ENCODE data around the gene KLHL35. TPM values are rescaled to one million over a fixed set of nuclear protein-coding genes. Genes with fewer than 3 reads are reported as not detected.

KLHL35 gene
- total RNA-seq, 2 donors from 2014 or later = 0.20 to 1.4 TPM

DNA sequence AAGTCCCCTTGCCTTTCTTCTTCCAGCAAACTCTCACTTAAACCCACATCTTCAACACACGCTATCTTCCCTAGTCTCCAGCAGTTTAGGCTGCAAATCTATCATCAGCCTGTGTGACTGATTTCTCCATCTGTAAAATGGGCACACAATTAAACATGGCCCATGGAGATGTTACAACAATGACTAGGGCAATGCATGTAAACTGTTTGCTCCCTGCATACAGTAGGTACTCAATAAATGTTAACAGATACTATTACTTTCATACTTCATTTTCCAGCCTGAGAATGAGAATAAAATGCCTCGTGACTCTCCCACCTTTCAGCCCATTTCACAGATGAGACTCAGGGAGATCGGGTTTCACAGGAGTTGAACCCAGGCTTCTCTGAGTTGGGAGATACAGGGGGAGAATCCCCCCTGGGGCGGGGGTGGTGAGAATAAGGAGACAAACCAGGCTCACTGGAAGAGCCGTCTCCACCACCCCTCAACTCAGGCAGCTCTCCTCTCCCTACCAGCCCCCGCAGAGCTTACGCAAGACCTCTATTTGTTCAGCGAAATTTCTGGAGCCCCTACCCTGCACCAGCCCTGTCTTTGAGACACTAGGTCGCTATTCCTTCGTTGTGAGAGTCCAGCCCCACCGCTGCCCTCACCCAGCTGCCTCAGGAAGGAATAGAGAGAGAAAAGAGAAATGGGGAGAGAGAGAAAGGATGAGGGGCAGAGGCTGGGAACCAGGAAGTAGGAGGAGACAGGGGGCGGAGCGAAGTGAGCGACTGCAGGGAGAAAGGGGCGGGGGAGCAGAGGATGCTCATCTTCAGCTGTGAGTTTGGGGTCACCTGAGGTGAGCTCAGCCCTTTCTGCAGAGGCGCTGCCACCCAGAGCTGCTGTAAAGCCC is 42.1 kb upstream of the KLHL35 start:
- Histone ChIP-seq H3K4me1 (peaks cover 0 to 30% of the 10 kb centered on the region in 2 donors), H3K9me3 (no peaks in the 10 kb centered on the region), H3K27ac (peak overlapping the region; percentile 46 to 50), H3K4me3 (peak overlapping the region in 1 of 2 donors; percentile 14), H3K36me3 (no peaks in the 10 kb centered on the region), H3K27me3 (no peaks in the 10 kb centered on the region)
- DNase-seq (ENCODE audit: low spot score) = no peak
- TF ChIP-seq, protein P1, sequence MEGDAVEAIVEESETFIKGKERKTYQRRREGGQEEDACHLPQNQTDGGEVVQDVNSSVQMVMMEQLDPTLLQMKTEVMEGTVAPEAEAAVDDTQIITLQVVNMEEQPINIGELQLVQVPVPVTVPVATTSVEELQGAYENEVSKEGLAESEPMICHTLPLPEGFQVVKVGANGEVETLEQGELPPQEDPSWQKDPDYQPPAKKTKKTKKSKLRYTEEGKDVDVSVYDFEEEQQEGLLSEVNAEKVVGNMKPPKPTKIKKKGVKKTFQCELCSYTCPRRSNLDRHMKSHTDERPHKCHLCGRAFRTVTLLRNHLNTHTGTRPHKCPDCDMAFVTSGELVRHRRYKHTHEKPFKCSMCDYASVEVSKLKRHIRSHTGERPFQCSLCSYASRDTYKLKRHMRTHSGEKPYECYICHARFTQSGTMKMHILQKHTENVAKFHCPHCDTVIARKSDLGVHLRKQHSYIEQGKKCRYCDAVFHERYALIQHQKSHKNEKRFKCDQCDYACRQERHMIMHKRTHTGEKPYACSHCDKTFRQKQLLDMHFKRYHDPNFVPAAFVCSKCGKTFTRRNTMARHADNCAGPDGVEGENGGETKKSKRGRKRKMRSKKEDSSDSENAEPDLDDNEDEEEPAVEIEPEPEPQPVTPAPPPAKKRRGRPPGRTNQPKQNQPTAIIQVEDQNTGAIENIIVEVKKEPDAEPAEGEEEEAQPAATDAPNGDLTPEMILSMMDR (IDR thresholded peaks at IDR 0.05) = no peak

DNA sequence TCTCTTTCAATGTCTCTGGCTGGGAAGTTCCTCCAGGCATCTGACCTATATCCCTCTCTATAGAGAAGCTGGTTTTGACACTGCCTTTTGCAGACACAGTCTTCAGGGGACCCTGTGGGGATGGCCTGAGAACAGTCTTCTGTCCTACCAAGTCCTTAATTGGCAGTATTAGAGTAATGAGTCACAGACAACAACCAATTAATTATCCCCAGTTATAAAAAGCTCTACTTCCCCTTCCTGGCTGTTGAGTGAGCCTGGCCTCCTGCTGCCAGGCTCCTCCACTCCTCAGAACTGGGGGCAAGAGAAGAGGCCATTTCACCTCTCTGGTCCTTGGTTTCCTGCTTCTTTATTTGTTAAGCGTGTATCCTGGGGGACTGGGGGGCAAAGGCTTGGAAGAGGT is 41.2 kb upstream of the KLHL35 start:
- Histone ChIP-seq H3K4me1 (peaks cover 0 to 30% of the 10 kb centered on the region in 2 donors), H3K27me3 (no peaks in the 10 kb centered on the region), H3K4me3 (no peak overlapping the region), H3K27ac (no peak overlapping the region), H3K9me3 (no peaks in the 10 kb centered on the region), H3K36me3 (no peaks in the 10 kb centered on the region)
- TF ChIP-seq, protein P1 (IDR thresholded peaks at IDR 0.05) = no peak
- DNase-seq (ENCODE audit: low spot score) = no peak

DNA sequence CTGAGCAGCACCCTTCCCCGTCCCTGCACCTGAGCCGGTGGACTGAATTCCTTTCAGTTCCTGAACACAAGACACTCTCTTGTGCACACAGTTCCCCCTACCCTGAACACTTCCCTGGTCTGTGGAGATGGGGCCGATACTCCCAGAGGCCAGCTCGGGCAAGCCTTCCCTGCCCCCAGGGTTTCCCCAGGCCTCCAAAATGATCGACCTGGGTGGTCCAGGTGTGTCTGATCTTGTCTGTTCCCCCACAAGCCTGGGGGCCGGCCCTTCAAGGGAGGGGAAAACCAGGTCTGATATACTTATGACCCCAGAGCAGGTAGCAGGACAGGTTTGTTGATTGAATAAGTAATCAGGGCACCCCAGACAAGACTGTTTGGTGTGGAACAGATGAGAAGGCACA is 40.7 kb upstream of the KLHL35 start:
- Histone ChIP-seq H3K9me3 (no peaks in the 10 kb centered on the region), H3K4me1 (peaks cover 0 to 35% of the 10 kb centered on the region in 2 donors), H3K4me3 (no peak overlapping the region), H3K27me3 (no peaks in the 10 kb centered on the region), H3K27ac (no peak overlapping the region), H3K36me3 (no peaks in the 10 kb centered on the region)
- DNase-seq (ENCODE audit: low spot score) = no peak
- TF ChIP-seq, protein P1 (IDR thresholded peaks at IDR 0.05) = no peak

DNA sequence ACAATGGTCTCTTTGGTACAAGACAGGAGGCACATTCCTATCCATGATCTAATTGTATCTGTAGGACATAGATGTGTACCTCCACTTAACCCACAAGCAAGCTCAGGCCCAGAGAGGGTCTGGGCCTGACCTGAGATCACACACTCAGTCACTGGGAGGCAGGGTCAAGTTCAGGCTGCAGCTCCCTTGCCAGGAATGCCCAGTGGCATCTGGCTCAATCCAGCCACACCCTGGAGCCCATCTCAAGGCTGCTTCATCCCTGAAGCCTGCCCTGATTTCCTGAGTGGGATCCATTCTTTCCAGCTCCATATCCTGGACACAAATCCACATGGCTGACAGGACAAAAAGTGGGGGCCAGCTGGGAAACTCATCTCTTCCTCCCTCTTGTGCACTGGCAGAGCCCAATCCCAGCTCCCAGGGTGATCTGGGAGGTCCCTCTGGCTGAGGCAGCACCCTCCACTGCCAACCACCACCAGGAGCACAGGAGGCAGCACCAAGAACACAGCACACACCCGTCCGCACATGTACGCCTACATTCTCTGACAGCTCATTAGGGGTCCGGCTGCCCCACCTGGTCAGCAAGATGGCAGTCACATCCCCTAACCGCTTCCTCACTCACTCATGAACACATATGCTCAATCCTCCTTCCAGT is 39.2 kb upstream of the KLHL35 start:
- H3K9me3 ChIP-seq = no peaks in the 10 kb centered on the region
- peaks cover 0 to 45% of the 10 kb centered on the region in 2 donors for H3K4me1 ChIP-seq
- no peaks in the 10 kb centered on the region for H3K27me3 ChIP-seq
- no peak overlapping the region for H3K27ac ChIP-seq
- H3K36me3 ChIP-seq = no peaks in the 10 kb centered on the region
- TF ChIP-seq, protein P1 (IDR thresholded peaks at IDR 0.05) = no peak
- H3K4me3 ChIP-seq = no peak overlapping the region
- DNase-seq (ENCODE audit: low spot score) = no peak

DNA sequence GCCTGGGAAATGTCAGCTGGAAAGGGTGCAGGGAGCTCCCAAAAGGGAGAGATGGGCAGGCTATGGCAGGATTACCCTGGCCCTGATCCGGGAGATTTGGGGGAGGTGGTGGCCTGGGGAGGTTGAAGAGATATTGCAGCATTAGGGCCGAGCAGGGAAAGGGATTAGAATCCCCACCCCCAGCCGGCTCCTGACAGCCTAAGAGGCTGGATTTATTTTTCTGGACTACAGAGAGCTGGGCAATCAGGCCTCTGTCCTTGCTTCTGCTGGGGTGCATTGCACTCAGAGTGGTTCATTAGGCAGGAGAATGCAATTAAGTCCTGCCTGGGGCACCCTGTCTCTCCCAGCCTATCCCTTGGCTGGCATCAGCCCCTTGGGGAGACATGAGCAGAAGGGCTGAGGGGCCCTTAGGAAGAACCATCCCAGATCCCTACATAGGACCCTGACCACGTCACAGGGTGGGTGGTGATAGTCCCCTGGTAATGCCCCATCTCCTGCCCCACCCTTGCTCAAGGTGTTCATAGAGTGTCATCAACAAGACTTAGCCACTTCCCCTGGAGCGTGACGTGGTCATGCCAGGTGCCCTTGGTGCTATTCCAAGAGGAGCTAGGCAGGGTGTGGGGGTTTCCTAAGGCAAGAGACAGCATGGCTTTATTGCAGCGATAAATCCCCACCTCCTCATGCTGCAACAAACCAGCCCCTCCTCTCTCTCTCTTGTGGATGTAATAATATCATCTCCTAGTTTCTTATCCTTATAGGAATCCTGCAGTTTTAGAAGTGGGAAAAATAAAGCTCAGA is 38.4 kb upstream of the KLHL35 start:
- H3K27me3 ChIP-seq = no peaks in the 10 kb centered on the region
- H3K27ac ChIP-seq = no peak overlapping the region
- peaks cover 0 to 37% of the 10 kb centered on the region in 2 donors for H3K4me1 ChIP-seq
- TF ChIP-seq, protein P1 (IDR thresholded peaks at IDR 0.05) = no peak
- H3K36me3 ChIP-seq = no peaks in the 10 kb centered on the region
- DNase-seq (ENCODE audit: low spot score) = no peak
- no peaks in the 10 kb centered on the region for H3K9me3 ChIP-seq
- H3K4me3 ChIP-seq = no peak overlapping the region

All from right atrium auricular region (tissue), 2 donors.